Measurements from ENCODE around the gene PCNX3.
"Not testable (repeated sequence)": the region's sequence is repeated elsewhere in the genome, so short reads cannot be mapped to it uniquely, and the experiment has no call there.

Gene PCNX3

DNA sequence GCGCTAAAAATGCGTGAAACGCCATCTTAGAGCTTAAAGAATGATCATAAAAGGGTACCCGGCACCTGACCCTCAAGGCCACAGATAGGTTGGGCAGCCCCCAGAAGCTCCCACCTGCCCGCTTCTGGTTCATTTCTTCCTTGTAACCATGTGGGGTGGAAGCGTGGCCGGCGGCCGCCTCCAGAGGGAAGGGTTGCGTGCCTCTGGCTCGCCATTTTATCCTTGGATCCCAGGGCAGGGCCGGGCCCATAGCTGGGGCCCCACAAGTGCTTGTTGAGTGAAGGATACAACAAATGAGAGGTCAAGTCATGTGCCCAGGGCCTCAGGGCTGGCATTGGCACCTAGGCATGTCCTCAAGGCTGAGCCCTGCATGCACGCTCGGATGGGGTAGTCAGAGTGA is 5.9 kb downstream of the PCNX3 start:
- DNase-seq: no peak

DNA sequence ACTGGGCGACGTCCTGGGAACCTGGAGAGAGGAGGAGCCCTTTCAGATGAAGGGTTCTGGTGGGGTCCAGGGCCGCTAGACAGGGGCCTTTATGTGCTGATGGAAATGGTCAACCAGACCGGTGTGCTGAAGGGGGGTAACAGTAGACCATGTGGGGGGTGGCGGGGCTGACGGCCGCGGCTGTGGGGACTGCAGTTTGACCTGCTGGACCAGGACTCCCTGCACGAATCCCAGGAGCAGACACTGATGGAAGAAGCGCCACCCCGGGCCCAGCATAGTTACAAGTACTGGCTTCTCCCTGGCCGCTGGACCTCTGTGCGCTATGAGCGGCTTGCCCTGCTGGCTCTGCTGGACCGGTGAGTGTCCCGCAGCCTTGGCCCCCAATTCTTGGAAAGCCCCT is 6.4 kb downstream of the PCNX3 start:
- DNase-seq: no peak

DNA sequence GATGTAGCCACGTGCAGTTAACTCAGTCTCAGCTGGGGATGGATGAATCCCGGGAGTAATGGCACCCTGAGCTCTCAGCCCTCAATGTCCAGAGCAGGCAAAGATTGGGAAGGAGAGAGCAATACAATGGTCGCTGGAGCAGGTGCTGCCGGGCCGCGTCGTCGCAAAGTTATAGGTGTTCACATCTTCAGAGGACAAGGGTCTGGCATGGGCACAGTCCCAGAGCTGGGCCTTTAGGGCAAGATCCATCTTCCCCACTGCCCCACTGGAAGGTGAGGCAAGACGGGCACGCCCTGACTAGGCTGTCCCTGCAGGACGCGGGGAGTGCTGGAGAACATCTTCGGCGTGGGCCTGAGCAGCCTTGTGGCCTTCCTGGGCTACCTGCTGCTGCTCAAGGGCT is 7.6 kb downstream of the PCNX3 start:
- DNase-seq: no peak

DNA sequence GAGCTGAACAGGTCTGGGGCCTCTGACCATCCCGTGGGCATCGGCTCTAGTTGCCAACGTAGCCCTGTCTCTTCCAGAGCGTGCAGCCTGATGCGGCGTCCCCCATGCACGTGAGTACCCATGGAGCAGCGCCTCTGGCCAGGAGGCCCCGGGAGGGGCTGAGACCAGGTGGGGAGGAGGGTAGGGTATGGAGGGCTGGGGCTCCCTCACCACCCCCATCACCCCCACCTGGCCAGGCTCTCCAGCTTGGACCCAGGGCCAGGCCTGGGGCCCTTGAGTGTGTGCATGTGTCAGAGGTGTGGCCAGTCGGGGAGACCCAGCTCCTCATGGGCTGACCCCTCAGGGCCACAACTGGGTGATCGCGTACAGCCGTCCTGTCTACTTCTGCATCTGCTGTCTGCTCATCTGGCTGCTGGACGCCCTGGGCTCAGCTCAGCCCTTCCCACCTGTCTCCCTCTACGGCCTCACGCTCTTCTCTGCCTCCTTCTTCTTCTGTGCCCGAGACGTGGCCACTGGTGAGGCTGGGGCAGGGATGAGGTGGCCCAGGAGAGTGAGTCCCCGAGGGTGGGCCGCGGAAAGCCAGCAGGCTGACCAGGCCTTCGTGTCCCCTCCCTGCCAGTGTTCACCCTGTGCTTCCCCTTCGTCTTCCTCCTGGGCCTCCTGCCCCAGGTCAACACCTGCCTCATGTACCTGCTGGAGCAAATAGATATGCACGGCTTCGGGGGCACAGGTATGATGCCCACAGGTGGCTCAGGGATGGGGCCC is 8.5 kb downstream of the PCNX3 start:
- no peak for DNase-seq

DNA sequence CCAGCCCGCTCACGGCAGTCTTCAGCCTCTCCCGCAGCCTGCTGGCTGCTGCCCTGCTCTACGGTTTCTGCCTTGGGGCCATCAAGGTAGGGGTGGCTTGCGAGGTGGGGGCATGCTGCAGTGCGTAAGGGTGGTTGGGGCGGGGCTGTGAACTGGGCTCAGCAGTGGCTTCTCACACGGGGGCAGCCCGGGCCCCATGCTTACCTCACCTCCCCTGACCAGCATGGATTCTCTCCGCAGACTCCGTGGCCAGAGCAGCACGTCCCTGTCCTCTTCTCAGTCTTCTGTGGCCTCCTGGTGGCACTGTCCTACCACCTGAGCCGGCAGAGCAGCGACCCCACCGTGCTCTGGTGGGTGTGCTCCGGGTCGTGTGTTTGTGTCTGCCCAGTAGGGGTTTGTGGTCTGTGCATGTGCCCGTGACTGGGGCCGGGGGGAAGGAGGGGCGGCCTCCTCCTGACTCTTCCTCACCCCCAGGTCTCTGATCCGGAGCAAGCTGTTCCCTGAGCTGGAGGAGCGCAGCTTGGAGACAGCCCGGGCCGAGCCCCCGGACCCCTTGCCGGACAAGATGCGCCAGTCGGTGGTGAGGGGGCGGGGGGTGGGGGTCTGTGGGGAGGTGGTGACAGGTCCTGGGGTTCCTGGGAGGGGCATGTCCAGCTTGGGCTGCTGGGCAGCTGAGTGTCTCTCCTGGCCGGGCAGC is 9.5 kb downstream of the PCNX3 start:
- no peak for DNase-seq

DNA sequence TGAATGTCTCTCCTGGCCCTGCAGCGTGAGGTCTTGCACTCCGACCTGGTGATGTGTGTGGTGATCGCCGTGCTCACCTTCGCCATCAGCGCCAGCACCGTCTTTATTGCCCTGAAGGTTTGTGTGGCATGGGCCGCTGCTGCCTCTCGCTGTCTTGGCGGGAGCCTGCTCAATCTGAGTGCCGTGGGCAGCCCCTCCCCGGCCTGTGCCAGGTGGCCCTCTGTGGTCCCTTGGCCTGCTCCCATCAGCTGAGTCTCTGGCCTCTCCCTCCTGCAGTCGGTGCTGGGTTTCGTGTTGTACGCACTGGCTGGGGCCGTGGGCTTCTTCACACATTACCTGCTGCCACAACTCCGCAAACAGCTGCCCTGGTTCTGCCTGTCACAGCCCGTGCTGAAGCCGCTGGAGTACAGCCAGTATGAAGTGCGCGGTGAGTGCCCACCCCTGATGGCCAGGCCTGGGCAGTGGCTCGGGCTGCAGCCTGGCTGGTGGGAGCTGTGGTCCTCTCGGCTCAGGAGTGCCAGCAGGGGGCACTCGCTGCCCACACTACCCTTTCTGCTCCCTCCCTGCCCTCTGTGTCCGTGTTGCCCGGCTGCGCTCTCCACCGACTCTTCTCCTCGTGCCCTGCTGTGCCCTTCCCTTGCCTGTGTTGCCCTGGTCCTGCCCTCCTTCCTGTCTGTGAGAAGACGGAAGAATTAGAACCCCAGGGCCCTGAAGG is 10.2 kb downstream of the PCNX3 start:
- DNase-seq: peak; percentile 67 to 75

DNA sequence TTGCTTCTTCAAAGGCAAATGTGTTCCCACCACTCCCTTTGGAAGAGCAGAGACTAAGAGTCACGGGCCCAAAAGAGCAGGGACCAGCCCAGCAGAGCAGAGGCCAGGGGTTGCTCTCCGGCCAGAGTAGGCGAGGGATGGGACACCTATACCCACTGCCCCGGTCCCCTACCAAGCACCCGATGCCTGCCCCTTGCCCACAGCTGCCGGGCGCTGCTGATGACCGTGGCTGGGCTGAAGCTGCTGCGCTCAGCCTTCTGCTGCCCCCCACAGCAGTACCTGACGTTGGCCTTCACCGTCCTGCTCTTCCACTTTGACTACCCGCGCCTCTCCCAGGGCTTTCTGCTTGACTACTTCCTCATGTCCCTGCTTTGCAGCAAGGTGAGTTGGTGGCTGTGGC is 11.6 kb downstream of the PCNX3 start:
- DNase-seq: no peak

DNA sequence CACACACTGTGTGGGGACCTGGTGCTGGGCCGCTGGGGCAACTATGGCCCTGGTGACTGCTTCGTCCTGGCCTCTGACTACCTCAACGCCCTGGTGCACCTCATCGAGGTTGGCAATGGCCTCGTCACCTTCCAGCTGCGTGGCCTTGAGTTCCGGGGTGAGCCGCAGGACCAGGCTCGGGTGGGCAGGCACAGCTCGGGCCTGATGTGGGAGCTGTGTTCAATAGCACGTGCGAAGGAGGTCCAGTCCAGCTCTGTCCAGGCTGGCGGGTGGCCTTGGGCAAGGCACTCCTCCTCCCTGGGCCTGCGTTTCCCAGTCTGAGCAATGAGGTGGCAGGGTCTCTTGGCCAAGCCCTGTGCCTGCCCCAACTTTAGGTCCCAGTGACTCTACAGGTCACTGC is 14.0 kb downstream of the PCNX3 start:
- no peak for DNase-seq

DNA sequence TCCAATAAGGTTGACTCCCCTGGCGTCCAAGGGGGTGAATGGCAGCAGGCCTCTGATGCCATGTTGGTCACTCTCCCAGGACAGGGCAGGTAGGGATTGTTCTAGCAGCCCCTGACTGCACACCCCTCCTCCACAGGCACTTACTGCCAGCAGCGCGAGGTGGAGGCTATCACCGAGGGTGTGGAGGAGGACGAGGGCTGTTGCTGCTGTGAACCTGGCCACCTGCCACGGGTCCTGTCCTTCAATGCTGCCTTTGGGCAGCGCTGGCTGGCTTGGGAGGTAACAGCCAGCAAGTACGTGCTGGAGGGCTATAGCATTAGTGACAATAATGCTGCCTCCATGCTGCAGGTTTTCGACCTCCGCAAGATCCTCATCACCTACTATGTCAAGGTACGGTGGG is 14.6 kb downstream of the PCNX3 start:
- DNase-seq: no peak

DNA sequence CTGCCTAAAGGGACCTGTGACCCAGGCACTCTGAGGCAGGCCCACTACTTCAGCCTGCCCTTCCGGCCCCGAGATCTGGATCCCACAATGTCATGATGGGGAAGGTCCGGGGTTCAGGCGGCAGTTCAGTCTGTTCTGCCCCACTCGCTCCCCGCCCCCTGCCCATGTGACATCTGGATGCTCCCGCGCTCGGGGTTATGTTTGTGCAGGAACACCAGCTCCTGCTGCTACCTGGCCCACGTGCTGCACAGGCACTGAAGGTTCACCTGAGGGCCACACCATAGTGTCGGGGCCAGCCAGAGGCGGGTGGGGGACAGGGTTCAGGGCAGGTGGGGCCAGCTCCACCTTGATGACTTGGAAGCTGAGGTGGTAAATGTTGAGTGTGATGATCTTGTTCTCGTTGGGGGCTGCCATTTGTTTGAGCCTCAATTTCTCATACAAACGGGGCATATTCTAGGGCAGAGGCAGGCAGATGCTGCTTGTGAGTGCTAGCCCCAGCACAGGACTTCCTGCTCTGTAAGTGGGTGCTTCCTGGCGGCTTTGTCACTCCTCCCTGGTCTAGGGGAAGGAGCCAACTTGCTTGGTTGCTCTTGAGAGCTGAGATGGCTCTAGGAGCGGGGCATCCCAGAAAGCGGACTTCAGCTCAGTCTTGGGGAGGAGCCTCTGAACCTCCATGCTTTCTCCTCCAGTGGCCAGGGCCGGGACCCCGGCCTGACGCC is 18.0 kb downstream of the PCNX3 start:
- DNase-seq: no peak

DNA sequence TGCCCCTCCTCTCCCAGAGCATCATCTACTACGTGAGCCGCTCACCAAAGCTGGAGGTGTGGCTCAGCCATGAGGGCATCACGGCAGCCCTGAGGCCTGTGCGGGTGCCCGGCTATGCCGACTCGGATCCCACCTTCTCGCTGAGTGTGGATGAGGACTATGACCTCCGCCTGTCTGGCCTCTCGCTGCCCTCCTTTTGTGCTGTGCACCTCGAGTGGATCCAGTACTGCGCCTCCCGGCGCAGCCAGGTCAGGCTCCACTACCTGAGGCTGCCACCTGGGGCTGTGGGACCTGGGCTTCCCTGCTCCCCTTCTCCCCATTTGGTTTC is 18.5 kb downstream of the PCNX3 start:
- no peak for DNase-seq

DNA sequence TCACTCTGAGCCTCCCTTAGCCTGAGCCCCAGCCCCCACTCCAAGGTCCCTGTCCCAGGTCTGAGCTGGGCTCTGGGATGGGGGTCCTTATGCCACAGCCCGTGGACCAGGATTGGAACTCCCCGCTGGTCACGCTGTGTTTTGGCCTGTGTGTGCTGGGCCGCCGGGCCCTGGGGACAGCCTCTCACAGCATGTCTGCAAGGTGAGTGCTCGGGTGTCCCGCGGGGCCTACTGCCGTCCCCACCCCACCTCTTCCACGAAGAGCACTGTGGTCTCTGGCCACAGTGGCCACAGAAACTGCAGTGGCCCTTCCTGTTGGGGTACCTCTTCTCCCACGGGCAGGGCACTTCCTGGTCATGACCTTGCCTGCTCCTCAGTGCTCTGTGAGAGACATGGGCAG is 18.9 kb downstream of the PCNX3 start:
- DNase-seq: no peak

DNA sequence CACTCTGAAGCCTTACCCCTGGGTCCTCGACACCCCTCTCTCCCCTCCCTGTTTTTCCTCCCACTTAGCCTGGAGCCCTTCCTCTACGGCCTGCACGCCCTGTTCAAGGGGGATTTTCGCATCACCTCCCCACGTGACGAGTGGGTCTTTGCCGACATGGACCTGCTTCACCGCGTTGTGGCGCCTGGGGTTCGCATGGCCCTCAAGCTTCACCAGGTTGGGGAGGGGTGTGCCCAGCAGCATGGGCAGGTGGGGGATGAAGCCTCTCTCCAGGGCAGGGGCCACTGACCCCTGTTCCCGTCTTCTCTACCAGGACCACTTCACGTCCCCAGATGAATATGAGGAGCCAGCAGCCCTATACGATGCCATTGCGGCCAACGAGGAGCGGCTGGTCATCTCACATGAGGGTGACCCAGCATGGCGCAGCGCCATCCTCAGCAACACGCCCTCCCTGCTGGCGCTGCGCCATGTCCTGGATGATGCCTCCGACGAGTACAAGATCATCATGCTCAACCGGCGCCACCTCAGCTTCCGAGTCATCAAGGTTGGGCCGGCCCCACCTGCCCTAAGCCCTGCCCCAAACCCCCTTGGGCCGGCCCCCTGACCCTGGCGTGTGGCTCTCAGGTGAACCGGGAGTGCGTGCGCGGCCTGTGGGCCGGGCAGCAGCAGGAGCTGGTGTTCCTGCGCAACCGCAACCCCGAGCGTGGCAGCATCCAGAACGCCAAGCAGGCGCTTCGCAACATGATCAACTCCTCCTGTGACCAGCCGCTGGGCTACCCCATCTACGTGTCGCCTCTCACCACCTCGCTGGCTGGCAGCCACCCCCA is 19.5 kb downstream of the PCNX3 start:
- no peak for DNase-seq

DNA sequence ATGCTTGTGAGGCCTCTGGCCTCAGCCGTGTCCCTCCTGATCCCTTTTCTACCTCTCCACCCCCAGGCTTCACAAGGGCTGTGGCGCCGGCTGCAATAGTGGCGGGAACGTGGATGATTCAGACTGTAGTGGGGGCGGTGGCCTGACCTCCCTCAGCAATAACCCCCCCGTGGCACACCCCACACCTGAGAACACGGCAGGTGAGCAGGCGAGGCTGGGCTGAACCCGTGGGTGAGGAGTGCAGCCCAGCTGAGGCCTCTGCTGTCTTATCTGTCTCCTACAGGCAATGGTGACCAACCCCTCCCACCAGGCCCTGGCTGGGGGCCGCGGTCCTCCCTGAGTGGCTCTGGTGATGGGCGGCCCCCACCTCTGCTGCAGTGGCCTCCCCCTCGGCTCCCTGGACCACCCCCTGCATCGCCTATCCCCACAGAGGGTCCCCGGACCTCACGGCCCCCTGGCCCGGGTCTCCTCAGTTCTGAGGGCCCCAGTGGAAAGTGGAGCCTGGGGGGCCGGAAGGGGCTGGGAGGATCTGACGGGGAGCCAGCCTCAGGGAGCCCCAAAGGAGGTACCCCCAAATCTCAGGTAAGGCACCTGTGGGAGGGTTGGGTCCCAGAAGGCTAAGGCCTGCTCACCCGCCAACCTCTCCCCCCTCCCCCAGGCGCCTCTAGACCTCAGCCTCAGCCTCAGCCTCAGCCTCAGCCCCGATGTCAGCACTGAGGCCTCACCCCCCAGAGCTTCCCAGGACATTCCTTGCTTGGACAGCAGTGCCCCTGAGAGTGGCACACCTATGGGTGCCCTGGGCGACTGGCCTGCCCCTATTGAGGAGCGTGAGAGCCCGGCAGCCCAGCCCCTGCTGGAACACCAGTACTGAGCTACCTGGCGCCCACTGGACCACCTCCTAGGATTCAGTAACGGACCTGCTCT is 20.8 kb downstream of the PCNX3 start:
- DNase-seq: no peak

DNA sequence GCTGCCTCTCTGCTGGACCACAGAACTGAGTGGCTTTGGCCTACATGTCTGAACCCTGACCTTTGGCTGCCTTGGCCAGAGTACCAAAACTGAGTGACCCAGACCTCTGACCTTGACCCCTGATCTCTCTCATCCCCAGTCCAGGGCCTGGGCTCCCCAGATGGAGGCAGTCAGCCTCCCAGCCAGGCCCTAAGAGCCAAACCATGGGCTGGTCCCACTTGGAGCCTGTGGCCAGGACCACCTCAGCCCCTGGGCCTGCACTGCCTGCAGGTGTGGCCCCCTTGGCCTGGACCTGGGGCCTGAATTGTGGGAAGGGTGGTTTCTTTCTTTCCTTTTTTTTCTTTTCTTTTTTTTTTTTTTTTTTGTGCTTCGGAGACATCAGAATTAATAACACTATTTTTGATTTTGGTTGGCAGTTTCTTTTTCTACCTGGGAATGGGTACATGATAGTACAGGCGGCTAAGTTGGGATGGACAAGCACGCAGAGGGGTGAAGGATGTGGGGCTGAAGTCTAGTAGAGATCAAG is 21.5 kb downstream of the PCNX3 start:
- no peak for DNase-seq

DNA sequence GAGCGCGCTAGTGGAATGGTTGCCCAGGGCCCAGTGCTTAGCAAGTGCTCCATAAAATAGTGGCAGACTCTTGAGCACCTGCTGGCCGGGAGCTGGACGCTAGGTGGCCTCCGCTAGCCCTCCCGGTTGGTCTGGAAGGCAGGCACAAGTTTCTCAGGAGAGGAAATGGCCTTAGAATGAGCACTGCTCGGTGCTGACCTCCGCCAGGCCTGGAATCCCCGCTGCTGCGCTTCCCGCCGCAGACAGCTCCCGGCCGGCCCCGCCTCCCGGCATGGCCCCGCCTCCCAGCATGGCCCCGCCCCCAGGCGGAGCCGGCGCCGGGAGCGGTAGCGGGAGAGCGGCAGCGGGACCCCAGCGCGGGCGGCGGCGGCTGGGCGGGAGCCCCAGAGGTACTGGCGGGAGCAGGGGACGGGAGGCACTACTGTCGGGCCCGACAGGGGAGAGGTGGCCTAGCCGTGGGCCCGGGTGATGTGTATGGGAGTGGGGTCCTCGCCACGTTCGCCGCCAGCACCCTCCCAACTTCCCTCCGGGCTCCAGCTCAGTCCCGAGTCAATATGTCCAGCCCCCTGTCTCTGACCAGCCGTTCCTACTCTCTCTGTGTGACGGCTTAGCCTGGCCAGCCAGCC is 22.3 kb downstream of the PCNX3 start, which contains the start of gene SIPA1:
Gene SIPA1 (plus strand): TSS at position 308 of the 626 bp plus-strand sequence. CDS start 2,821 bp downstream, outside the sequence.
- DNase-seq: peak; percentile 78

DNA sequence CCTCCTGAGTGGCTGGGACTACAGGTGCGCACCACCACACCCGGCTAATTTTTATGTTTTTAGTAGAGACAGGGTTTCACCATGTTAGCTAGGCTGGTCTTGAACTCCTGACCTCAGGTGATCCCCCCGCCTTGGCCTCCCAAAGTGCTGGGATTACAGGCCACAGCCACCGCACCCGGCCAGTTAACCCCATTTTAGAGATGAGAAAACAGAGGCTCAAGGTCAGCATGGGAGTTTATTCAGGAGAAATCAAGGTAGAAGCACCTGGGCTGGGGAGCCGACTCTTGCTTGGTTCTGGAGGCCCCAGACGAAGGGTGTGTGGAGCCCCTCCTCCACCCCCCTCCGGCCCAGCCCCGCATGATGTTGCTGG is 23.6 kb downstream of the PCNX3 start:
- DNase-seq: not testable (repeated sequence)

DNA sequence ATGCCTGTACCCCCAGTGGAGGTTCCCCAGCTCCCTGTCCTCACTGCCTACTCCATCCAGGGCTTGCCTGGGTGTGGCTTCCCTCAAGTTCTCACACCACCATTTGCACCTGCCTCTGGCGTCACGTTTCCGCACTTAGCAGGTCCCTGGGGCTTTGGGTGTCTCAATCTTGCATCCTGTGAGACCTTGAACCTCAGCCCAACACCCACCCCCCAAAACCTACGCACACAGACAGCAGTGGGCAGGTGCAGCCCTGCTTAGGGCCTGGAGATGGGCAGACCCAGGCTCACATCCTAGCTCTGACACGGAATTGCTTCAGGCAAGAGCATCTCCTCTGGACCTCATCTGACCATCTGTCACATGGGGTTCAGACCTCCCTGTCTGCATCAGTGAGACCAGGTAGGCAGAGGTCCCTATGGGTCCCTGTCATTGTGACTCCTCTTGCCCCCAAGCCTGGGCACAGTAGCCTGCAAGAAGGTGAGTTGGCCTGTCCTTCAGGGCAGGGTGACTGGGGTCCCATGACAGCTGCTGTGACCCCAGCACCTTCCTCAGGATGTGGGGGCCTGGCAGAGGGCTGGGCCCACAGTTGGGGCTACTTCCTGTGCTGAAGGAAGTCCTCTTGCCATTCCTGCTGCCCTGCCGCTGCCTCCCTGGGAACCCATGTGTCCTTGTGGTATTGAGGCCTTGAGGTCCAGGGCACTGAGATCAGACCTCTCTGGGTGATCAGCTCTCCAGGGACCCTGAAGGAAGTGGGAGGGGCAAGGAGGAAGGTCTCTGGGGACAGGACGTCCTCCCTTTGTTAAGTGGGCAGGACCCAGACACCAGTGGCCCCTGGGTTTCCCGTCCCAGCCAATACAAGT is 24.3 kb downstream of the PCNX3 start:
- DNase-seq: peak; percentile 87 to 95

DNA sequence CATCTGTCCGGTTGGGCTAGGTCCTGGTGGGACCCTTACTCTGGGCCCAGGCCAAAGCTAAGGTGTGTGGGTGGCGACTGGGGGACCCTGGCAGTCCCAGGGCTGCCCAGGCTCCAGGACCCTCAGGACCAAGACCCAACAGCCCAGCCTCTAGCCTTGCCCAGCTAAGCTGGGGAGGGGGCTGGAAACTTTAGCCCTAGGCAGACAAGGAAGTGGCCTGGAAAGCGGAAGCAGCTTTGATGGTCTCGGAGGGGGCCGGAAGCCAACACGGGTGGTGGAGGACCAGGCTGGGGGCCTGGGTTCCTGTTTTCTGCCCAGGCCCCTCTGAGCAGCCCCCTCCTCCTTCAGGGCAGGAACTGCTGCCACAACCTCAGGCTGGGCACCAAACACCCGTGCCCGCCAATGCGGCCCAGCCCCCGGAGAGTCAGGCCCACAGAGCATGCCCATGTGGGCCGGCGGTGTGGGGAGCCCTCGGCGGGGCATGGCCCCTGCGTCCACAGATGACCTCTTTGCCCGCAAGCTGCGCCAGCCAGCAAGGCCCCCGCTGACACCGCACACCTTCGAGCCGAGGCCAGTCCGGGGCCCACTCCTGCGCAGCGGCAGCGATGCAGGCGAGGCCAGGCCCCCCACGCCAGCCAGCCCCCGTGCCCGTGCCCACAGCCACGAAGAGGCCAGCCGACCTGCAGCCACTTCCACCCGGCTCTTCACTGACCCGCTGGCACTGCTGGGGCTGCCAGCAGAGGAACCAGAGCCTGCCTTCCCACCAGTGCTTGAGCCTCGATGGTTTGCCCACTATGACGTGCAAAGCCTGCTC is 25.1 kb downstream of the PCNX3 start:
- DNase-seq: peak; percentile 56 to 82

All from CD4-positive, alpha-beta T cell treated with Interleukin-1 beta for 1 hour (primary cell).